Esophagus squamous epithelium (tissue), 5 donors: ENCODE measurements around the gene STON2. TPM values are rescaled to one million over a fixed set of nuclear protein-coding genes. Genes with fewer than 3 reads are reported as not detected.
"Not testable (repeated sequence)": the region's sequence is repeated elsewhere in the genome, so short reads cannot be mapped to it uniquely, and the experiment has no call there.

Source experiments
- DNase-seq: peaks from one replicate; lab custom pipeline; 2025; lab: John Stamatoyannopoulos, UW
- H3K27ac ChIP-seq, 4 donors: fragments of 200-600 bp; sonication (generic); one replicate each; pipeline ENCODE4 v1.5.1; 2016 to 2019; ENCODE audit warnings: mild to moderate bottlenecking in 1 of 4
- H3K27me3 ChIP-seq, 4 donors: fragments of 200-600 bp; sonication (generic); 1 replicate in 3 of 4; 2 replicates in 1 of 4; pipeline versions ENCODE4 v1.5.1 to v1.6.0; 2017 to 2021; ENCODE audit warnings: antibody characterized with exemption in 1 of 4
- H3K36me3 ChIP-seq, 3 donors: fragments of 200-600 bp; sonication (generic); one replicate each; pipeline ENCODE4 v1.5.1; 2016 to 2019
- H3K4me1 ChIP-seq, 3 donors: fragments of 200-600 bp; sonication (generic); one replicate each; pipeline ENCODE4 v1.5.1; 2017 to 2019
- H3K4me3 ChIP-seq, 4 donors: fragments of 200-600 bp; sonication (generic); 1 replicate in 3 of 4; 2 replicates in 1 of 4; pipeline ENCODE4 v1.5.1; 2016 to 2019; ENCODE audit warnings: mild to moderate bottlenecking in 2 of 4, moderate library complexity in 1 of 4
- H3K9me3 ChIP-seq, 3 donors: fragments of 200-600 bp; sonication (generic); one replicate each; pipeline ENCODE4 v1.5.1; 2016 to 2019
- CTCF ChIP-seq, 6 experiments: fragments of 450-650 bp in 4 of 6; fragments of 200-600 bp in 2 of 6; sonication (generic) in 2 of 6; IDR thresholded peaks; one replicate each; pipeline ENCODE4 v1.5.1; 2016 to 2019; ENCODE audit warnings: antibody characterized with exemption in 6 of 6, mild to moderate bottlenecking in 4 of 6, moderate library complexity in 4 of 6
- POLR2A ChIP-seq, 4 donors: fragments of 450-650 bp; IDR thresholded peaks; one replicate each; pipeline ENCODE4 v1.6.1; 2017; ENCODE audit warnings: antibody characterized with exemption in 4 of 4, mild to moderate bottlenecking in 4 of 4, moderate library complexity in 3 of 4
- WGBS, 2 donors: methylation state at CpG; one replicate each; pipeline ENCODE4 v1.1.5; 2018; 5-methylcytosine and 5-hydroxymethylcytosine counted together
- intact Hi-C: fragments of 100-400 bp; cut with DNase I; formaldehyde crosslinking; loops from one replicate; pipeline ENCODE4 v1.15.0; 2022
- total RNA-seq, 4 donors: library from RNA; depleted of rRNA; stranded (reverse); fragments of >200 nt; gene quantifications; one replicate each; pipeline ENCODE4 v1.1.0, GENCODE V29; 2016
- donor health status: DM: yes; HTN: yes; CAD: no.

STON2 gene
- total RNA-seq, 4 donors from 2014 or later, result 58.7 to 71.6 (median 67.1) TPM

- no peak for DNase-seq
- peak overlapping the region; percentile 42 to 62 (median 49) for H3K27ac ChIP-seq
- TF ChIP-seq POLR2A (IDR thresholded peaks at IDR 0.05) (no peak), CTCF (IDR thresholded peaks at IDR 0.05) (no peak)
Measured at GRCh38 chr14:81382517-81383225, 17.5 kb downstream of the STON2 start.

GRCh38 chr14:81380009-81380408 is 20.1 kb downstream of the STON2 start:
- H3K9me3 ChIP-seq, DNase-seq, H3K36me3 ChIP-seq, intact Hi-C loops, H3K4me3 ChIP-seq, H3K27me3 ChIP-seq, H3K27ac ChIP-seq: not testable (repeated sequence)
- 50 to 100% methylated on average over 2 of the region's 2 CpGs for WGBS, 2 donors
- H3K4me1 ChIP-seq, result peaks cover 0 to 39% (median 9%) of the 10 kb centered on the region in 3 donors

More at GRCh38 chr14:81382517-81383225, 17.5 kb downstream of the STON2 start:
- Histone ChIP-seq H3K9me3 (no peaks in the 10 kb centered on the region), H3K4me1 (peaks cover 0 to 53% (median 9%) of the 10 kb centered on the region in 3 donors), H3K4me3 (peak overlapping the region in 2 of 4 donors; percentile 3 to 19), H3K36me3 (no peaks in the 10 kb centered on the region), H3K27me3 (no peaks in the 10 kb centered on the region)
- WGBS, 2 donors, result 44 to 53% methylated on average over 8 of the region's 8 CpGs
- intact Hi-C loops, result no loop called here

GRCh38 chr14:81371802-81372201 is 28.3 kb downstream of the STON2 start:
- no peak overlapping the region for H3K4me3 ChIP-seq
- no peaks in the 10 kb centered on the region for H3K9me3 ChIP-seq
- no peak for TF ChIP-seq CTCF (IDR thresholded peaks at IDR 0.05)
- TF ChIP-seq POLR2A (IDR thresholded peaks at IDR 0.05), result no peak
- WGBS, 2 donors, result 35 to 39% methylated on average over 1 of the region's 1 CpG
- H3K4me1 ChIP-seq, result peaks cover 3 to 35% (median 4%) of the 10 kb centered on the region in 3 donors
- no peaks in the 10 kb centered on the region for H3K27me3 ChIP-seq
- peak overlapping the region in 3 of 4 donors; percentile 16 to 46 (median 44) for H3K27ac ChIP-seq
- no peak for DNase-seq
- intact Hi-C loops, result no loop called here
- H3K36me3 ChIP-seq, result peaks cover 0 to 14% (median 0%) of the 10 kb centered on the region in 3 donors

- H3K4me1 ChIP-seq, result peaks cover 9 to 73% (median 25%) of the 10 kb centered on the region in 3 donors
- H3K36me3 ChIP-seq, result peaks cover 0 to 14% (median 0%) of the 10 kb centered on the region in 3 donors
- H3K27me3 ChIP-seq, result no peaks in the 10 kb centered on the region
- intact Hi-C loops, result no loop called here
- H3K4me3 ChIP-seq, result no peak overlapping the region
- H3K9me3 ChIP-seq, result no peaks in the 10 kb centered on the region
- no peak for TF ChIP-seq POLR2A (IDR thresholded peaks at IDR 0.05)
- TF ChIP-seq CTCF (IDR thresholded peaks at IDR 0.05), result no peak
- peak overlapping the region in 3 of 4 donors; percentile 50 to 68 (median 59) for H3K27ac ChIP-seq
- WGBS, 2 donors, result 80 to 87% methylated on average over 4 of the region's 4 CpGs
- no peak for DNase-seq
Measured at GRCh38 chr14:81367563-81367962, 32.6 kb downstream of the STON2 start.

- H3K4me3 ChIP-seq, result no peak overlapping the region
- peaks cover 0 to 14% (median 0%) of the 10 kb centered on the region in 3 donors for H3K36me3 ChIP-seq
- no peaks in the 10 kb centered on the region for H3K9me3 ChIP-seq
- peaks cover 9 to 66% (median 25%) of the 10 kb centered on the region in 3 donors for H3K4me1 ChIP-seq
- TF ChIP-seq POLR2A (IDR thresholded peaks at IDR 0.05), result no peak
- no peak for TF ChIP-seq CTCF (IDR thresholded peaks at IDR 0.05)
- DNase-seq, result no peak
- intact Hi-C loops, result no loop called here
- H3K27ac ChIP-seq, result peak overlapping the region; percentile 35 to 68 (median 54)
- H3K27me3 ChIP-seq, result no peaks in the 10 kb centered on the region
- WGBS, 2 donors, result 64 to 72% methylated on average over 5 to 7 of the region's 7 CpGs
Measured at GRCh38 chr14:81366884-81367283, 33.2 kb downstream of the STON2 start.
